A549 (cell line): ENCODE data around the gene MAGI2. TPM values are rescaled to one million over a fixed set of nuclear protein-coding genes. Genes with fewer than 3 reads are reported as not detected.

Experiments used
- ATAC-seq, 2 experiments: fragments of 200-7000 bp in 1 of 2; fragments of >200 bp in 1 of 2; cut with Nextera tagmentation in 1 of 2; cut with Tn5 transposase in 1 of 2; 3 replicates each; pipeline versions ENCODE4 v1.8.0 to v1.9.1; 2018 to 2020; ENCODE audit warnings: mild to moderate bottlenecking in 1 of 2, moderate library complexity in 1 of 2
- CTCF ChIA-PET: fragments of 300-600 bp; sonication (Branson Sonifier 250); formaldehyde crosslinking; extraction: SDS; loops from one replicate; lab custom pipeline; 2021; ENCODE audit warnings: antibody characterized with exemption, inconsistent platforms; lab: Yijun Ruan, JAX
- POLR2A ChIA-PET: fragments of 350-600 bp; formaldehyde crosslinking; extraction: SDS; loops from one replicate; lab custom pipeline; 2021; ENCODE audit warnings: antibody characterized with exemption, inconsistent platforms; lab: Yijun Ruan, JAX
- DNase-seq, 2 experiments: peaks; one replicate each; pipeline versions ENCODE4 v3.0.0 to v3.0.0-alpha.2; 2011 to 2016; ENCODE audit warnings: low read depth in 1 of 2, low spot score in 1 of 2
- FAIRE-seq: peaks from 2 replicates; lab custom pipeline; 2011; peaks lifted over from hg19 to GRCh38; lab: Jason Lieb, UNC
- H3K27ac ChIP-seq, 2 experiments: fragments of >200 bp; sonication (Bioruptor Twin); formaldehyde crosslinking; 3 replicates each; pipeline ENCODE4 v1.5.1; 2016 to 2017
- H3K4me1 ChIP-seq: fragments of >200 bp; sonication (Bioruptor Twin); formaldehyde crosslinking; 3 replicates; pipeline ENCODE4 v1.6.1; 2016
- H3K4me2 ChIP-seq: fragments of >200 bp; sonication (Bioruptor Twin); formaldehyde crosslinking; 3 replicates; pipeline ENCODE4 v1.6.1; 2016
- H3K4me3 ChIP-seq: fragments of >200 bp; sonication (Bioruptor Twin); formaldehyde crosslinking; 3 replicates; pipeline ENCODE4 v1.5.1; 2016
- H3K9me3 ChIP-seq: fragments of >200 bp; sonication (Bioruptor Twin); formaldehyde crosslinking; 3 replicates; pipeline ENCODE4 v1.6.1; 2016
- BCL3 ChIP-seq: fragments of >200 bp; sonication (Bioruptor Twin); formaldehyde crosslinking; IDR thresholded peaks from 3 replicates; pipeline ENCODE4 v1.6.1; 2016
- BHLHE40 ChIP-seq: IDR thresholded peaks from 2 replicates; pipeline ENCODE4 v1.6.1; 2012; ENCODE audit warnings: low read depth, low read length, inconsistent platforms
- CBX2 ChIP-seq: fragments of 200-600 bp; sonication (generic); IDR thresholded peaks from 2 replicates; pipeline ENCODE4 v1.6.1; 2016; ENCODE audit warnings: low read depth, mild to moderate bottlenecking, borderline replicate concordance
- CEBPB ChIP-seq, 2 experiments: fragments of >200 bp in 1 of 2; sonication (Bioruptor Twin) in 1 of 2; formaldehyde crosslinking in 1 of 2; IDR thresholded peaks; 2 replicates each; pipeline ENCODE4 v1.6.1; 2012 to 2016
- E2F6 ChIP-seq: IDR thresholded peaks from 2 replicates; pipeline ENCODE4 v1.6.1; 2012; ENCODE audit warnings: low read depth, borderline replicate concordance
- EHF ChIP-seq: fragments of 250-450 bp; sonication (Bioruptor Pico); IDR thresholded peaks from 2 replicates; pipeline ENCODE4 v1.5.0; 2020; ENCODE audit warnings: mild to moderate bottlenecking
- FOSB ChIP-seq: fragments of 250-450 bp; sonication (Bioruptor Pico); IDR thresholded peaks from 2 replicates; pipeline ENCODE4 v1.5.0; 2020; ENCODE audit warnings: mild to moderate bottlenecking, moderate library complexity
- FOXS1 ChIP-seq: fragments of 250-450 bp; sonication (Bioruptor Pico); IDR thresholded peaks from 2 replicates; pipeline ENCODE4 v1.5.0; 2020; ENCODE audit warnings: mild to moderate bottlenecking, moderate library complexity
- GATA3 ChIP-seq: IDR thresholded peaks from 2 replicates; pipeline ENCODE4 v1.6.1; 2012; ENCODE audit warnings: borderline replicate concordance
- HMGXB4 ChIP-seq: fragments of 250-450 bp; sonication (Bioruptor Pico); IDR thresholded peaks from 2 replicates; pipeline ENCODE4 v1.5.0; 2021; ENCODE audit warnings: mild to moderate bottlenecking, moderate library complexity, borderline replicate concordance
- HOXA7 ChIP-seq: fragments of 250-450 bp; sonication (Bioruptor Pico); IDR thresholded peaks from 2 replicates; pipeline ENCODE4 v1.5.0; 2020; ENCODE audit warnings: mild to moderate bottlenecking, moderate library complexity
- HOXB5 ChIP-seq: fragments of 250-450 bp; sonication (Bioruptor Pico); IDR thresholded peaks from 2 replicates; pipeline ENCODE4 v1.5.0; 2020; ENCODE audit warnings: mild to moderate bottlenecking, moderate library complexity
- JUN ChIP-seq, 2 experiments: fragments of >200 bp; sonication (Bioruptor Twin); formaldehyde crosslinking; IDR thresholded peaks; 2 replicates in 1 of 2; 3 replicates in 1 of 2; pipeline ENCODE4 v1.6.1; 2016 to 2017
- KDM5A ChIP-seq: fragments of 200-600 bp; sonication (generic); IDR thresholded peaks from 2 replicates; pipeline ENCODE4 v1.6.1; 2016; ENCODE audit warnings: antibody characterized with exemption, mild to moderate bottlenecking
- MAZ ChIP-seq: fragments of 150-350 bp; IDR thresholded peaks from 2 replicates; pipeline ENCODE4 v1.6.1; 2014; ENCODE audit warnings: antibody characterized with exemption, low read depth, low read length, borderline replicate concordance
- NPAS2 ChIP-seq: fragments of 250-450 bp; sonication (Bioruptor Pico); IDR thresholded peaks from 2 replicates; pipeline ENCODE4 v1.8.0; 2022; ENCODE audit warnings: mild to moderate bottlenecking, moderate library complexity, borderline replicate concordance
- PBX3 ChIP-seq: IDR thresholded peaks from 2 replicates; pipeline ENCODE4 v1.6.1; 2012
- RAD21 ChIP-seq, 2 experiments: fragments of >200 bp in 1 of 2; sonication (Bioruptor Twin) in 1 of 2; formaldehyde crosslinking in 1 of 2; IDR thresholded peaks in 1 of 2; conservative IDR thresholded peaks in 1 of 2; 2 replicates in 1 of 2; 3 replicates in 1 of 2; pipeline ENCODE4 v1.6.1; 2012 to 2018; ENCODE audit warnings: inconsistent platforms in 1 of 2
- REST ChIP-seq: fragments of 200-600 bp; sonication (generic); IDR thresholded peaks from 2 replicates; pipeline ENCODE4 v1.6.1; 2016; ENCODE audit warnings: antibody characterized with exemption, mild to moderate bottlenecking, moderate library complexity
- RNF2 ChIP-seq: fragments of 200-600 bp; sonication (generic); IDR thresholded peaks from 2 replicates; pipeline ENCODE4 v1.6.1; 2016; ENCODE audit warnings: low read depth, mild to moderate bottlenecking, antibody characterized with exemption, moderate library complexity, borderline replicate concordance
- TFCP2L1 ChIP-seq: fragments of 250-450 bp; sonication (Bioruptor Pico); IDR thresholded peaks from 2 replicates; pipeline ENCODE4 v1.5.0; 2021; ENCODE audit warnings: mild to moderate bottlenecking
- TP53 ChIP-seq: fragments of 250-450 bp; sonication (Bioruptor Pico); IDR thresholded peaks from 2 replicates; pipeline ENCODE4 v1.5.0; 2021; ENCODE audit warnings: mild to moderate bottlenecking, moderate library complexity
- ZSCAN20 ChIP-seq: fragments of 250-450 bp; sonication (Bioruptor Pico); IDR thresholded peaks from 2 replicates; pipeline ENCODE4 v1.8.0; 2022; ENCODE audit warnings: mild to moderate bottlenecking, moderate library complexity
- WGBS: methylation state at CpG from one replicate; pipeline ENCODE4 v1.1.6; 2017; ENCODE audit errors: missing lambda C conversion rate; 5-methylcytosine and 5-hydroxymethylcytosine counted together
- polyA plus RNA-seq, 4 experiments: library from polyadenylated mRNA; depleted of rRNA in 3 of 4; stranded (reverse); fragments of >200 nt; fragmentation: RNase III in 1 of 4; extraction: RNeasy Plus Mini Kit Qiagen cat#74134 plus additional on column Dnase treatment in 1 of 4; gene quantifications; 2 replicates in 3 of 4; 3 replicates in 1 of 4; pipeline ENCODE4 v1.2.3, GENCODE V29; 2011 to 2017

Gene MAGI2
- polyA plus RNA-seq, 2 of the 4 experiments (the other 2 are of a cell fraction): 0.48 to 0.81 TPM

- POLR2A ChIA-PET: no interaction called here
- 3% methylated on average over 1 of the region's 1 CpG for WGBS
- Histone ChIP-seq H3K27ac (no peak overlapping the region), H3K4me1 (no peaks in the 10 kb centered on the region)
- CTCF ChIA-PET: no interaction called here
- FAIRE-seq: no peak
- no peak for TF ChIP-seq RNF2
- TF ChIP-seq EHF (CRISPR knock-in tag): no peak
- TF ChIP-seq FOSB (CRISPR knock-in tag): no peak
- no peak for TF ChIP-seq HOXA7 (CRISPR knock-in tag)
- no peak for TF ChIP-seq ZSCAN20 (CRISPR knock-in tag)
- no peak for TF ChIP-seq BHLHE40
- no peak for TF ChIP-seq E2F6
- TF ChIP-seq RAD21 (conservative IDR thresholded peaks at IDR 0.05 in 1 of 2, IDR thresholded peaks at IDR 0.05 in 1 of 2): no peak
- TF ChIP-seq TP53 (CRISPR knock-in tag): no peak
- TF ChIP-seq FOXS1 (CRISPR knock-in tag): no peak
- no peak for TF ChIP-seq CEBPB (IDR thresholded peaks at IDR 0.05)
- TF ChIP-seq PBX3: no peak
- TF ChIP-seq HMGXB4 (CRISPR knock-in tag): no peak
- TF ChIP-seq NPAS2 (CRISPR knock-in tag): no peak
- TF ChIP-seq GATA3: no peak
- TF ChIP-seq MAZ: no peak
- no peak for TF ChIP-seq CBX2
- TF ChIP-seq BCL3: no peak
- no peak for TF ChIP-seq HOXB5 (CRISPR knock-in tag)
- no peak for TF ChIP-seq TFCP2L1 (CRISPR knock-in tag)
- TF ChIP-seq, all 56 proteins: peak for 0
- DNase-seq: no peak
- Histone ChIP-seq H3K4me3 (no peak overlapping the region), H3K9me3 (no peaks in the 10 kb centered on the region), H3K4me2 (no peak overlapping the region)
- no peak for ATAC-seq
These were observed 357.1 kb downstream of the MAGI2 start for GRCh38 chr7:79096361-79096805.

- no peak overlapping the region for H3K27ac ChIP-seq
- TF ChIP-seq KDM5A (no peak), JUN (IDR thresholded peaks at IDR 0.05) (no peak), REST (no peak), BCL3 (no peak)
- ChIA-PET CTCF (interaction anchor here (0.6 kb wide), 2 partner anchors 341 to 940 kb away, joined by 3 read pairs; no protein-coding TSS in a partner anchor), POLR2A (no interaction called here)
- no peak overlapping the region for H3K4me3 ChIP-seq
- FAIRE-seq (no peak), ATAC-seq (no peak), DNase-seq (no peak)
- no peaks in the 10 kb centered on the region for H3K9me3 ChIP-seq
- no peaks in the 10 kb centered on the region for H3K4me1 ChIP-seq
- H3K4me2 ChIP-seq: no peak overlapping the region
These were observed 360.0 kb downstream of the MAGI2 start for GRCh38 chr7:79093421-79093820.
